Measurements from ENCODE around the gene DGKI.

The DGKI gene

DNA sequence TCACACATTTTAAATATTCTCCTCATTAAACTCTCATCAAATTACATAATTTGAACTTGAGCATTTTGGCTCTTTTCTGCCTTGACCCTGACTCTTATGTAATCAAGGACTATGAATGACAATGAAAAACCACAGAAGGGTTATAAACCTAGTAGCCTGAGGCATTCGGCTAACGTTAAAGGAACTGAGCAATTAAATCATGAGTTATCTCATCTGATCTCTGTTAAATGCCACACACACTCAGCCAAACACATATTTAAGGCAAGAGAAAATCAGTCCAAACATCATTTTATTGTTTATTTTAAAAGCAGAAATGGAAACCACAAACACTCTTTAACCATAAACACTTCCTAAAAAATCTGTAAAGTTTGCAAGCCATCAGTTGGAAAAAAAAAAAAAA is 204.3 kb downstream of the DGKI start:
- DNase-seq = no peak

DNA sequence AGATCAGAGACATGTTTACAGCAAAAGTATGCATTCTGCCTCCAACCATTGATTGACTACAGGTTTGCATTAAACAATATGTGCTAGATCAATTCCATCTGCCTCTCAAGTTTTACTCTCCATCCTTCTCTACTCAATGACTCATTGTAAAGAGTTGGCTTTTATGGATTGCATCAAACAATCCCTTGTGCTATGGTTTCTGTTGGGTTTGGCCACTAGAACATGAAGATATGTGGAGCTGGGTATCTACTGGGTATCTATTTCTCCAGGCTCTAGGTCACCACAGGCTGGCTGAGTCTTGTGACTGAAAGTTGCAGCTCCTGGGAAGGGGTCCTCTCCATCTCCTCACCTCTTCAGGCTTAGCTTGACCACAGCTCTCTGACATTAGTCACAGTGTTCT is 204.7 kb downstream of the DGKI start:
- no peak for DNase-seq

DNA sequence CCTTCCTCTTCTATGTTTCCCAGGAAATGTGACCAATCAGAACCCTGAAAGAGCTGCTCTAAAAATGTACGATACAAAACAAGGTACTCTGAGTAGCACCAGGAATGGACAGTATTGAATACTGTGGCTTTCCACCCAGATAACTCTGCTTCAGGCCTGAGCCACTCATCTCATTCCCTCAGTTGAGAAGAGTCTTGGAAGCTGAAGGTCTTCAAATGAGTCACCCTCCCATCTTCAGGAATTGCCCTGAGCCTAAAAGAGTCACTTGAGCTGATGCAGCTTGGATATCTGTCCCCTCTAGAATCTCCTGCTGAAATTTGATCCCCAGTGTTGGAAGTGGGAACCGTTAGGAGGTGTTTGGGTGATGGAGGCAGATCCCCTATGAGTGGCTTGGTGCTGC is 210.4 kb downstream of the DGKI start:
- DNase-seq = no peak

DNA sequence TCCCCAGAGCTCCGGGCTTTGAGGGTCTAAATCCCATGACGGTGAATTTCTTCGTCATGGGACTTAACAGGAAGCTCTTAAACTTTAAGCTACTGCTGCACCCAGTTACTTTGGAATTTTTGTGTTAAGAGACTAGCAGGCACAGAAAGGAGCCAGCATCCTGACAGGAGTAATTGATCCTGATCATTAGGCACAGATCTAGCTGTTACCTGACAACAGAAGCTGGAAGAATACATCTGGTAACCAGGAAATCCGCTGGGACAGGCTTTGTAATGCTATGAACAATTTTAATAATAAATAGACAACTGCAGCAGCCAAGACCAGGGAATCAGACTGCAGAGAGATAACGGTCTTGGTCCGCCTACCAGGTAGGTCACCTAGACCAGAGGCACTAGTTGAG is 210.9 kb downstream of the DGKI start:
- no peak for DNase-seq

DNA sequence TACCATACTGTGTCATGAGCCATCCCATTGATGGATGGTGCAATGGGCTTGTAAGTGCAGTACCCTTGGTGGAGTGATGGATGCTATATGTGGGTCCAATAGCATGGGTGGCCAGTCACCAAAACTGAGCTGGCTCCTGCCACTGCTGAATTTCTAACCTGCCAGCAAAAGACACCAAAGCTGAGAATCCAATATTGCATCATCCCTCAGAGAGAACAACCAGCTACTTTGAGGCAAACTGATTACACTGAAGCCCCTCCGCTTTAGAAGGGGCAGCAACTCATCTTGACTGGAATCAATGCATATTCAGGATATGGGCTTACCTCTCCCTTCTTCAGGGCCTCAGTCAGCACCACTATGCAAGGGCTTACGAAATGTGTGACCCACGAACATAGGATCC is 211.6 kb downstream of the DGKI start:
- DNase-seq = no peak

DNA sequence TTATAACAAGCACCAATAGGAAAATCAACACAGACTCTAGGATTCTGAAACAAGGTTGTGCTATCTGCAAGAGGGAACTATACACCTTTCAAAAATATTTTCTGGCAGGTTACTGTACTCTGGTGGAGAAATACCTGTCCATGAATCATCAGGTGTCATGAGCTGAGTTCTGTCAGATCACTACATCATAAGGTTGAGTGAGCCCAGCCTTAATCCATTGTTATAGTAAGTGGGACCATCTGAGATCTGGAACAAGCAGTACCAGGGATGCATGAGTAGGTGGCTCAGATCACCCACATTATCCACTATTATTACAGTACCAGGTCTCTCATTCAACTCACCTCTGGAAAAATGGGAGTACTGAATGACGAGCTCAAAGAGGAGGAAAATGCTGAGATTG is 212.4 kb downstream of the DGKI start:
- no peak for DNase-seq

DNA sequence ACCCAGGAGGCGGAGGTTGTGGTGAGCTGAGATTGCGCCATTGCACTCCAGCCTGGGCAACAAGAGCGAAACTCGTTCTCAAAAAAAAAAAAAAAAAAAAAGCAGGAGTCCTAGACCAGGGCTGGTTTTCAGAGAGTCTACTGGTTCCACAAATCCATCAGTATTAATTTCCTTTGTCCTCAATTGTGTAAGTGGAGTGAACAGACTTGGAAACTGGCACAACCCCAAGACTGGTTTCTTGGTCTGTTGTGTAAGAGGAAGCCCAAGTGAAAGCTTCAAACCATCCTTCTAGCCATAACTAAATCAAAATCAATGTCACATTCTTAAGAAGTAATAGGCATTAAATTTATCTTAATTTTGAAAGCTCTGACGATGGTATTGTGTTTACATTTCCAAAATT is 213.6 kb downstream of the DGKI start:
- no peak for DNase-seq

DNA sequence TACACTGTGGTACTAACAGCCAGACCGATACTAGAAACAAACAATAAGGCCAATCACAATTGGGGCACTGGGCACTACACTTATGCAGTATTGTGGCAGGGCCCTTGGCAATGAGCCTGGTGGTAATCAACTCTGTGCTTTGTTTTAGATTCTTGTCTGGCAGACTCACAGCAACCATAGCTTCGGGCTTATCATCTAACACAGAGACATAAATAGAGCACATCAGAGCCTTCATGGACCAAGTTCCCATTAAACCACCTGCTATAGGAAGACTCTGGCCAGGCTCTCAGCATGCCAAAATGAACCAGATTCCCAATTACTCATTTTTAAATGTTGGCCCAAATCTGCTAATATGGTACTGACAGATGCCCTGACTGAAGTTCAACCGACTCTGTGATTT is 218.6 kb downstream of the DGKI start:
- DNase-seq = no peak

DNA sequence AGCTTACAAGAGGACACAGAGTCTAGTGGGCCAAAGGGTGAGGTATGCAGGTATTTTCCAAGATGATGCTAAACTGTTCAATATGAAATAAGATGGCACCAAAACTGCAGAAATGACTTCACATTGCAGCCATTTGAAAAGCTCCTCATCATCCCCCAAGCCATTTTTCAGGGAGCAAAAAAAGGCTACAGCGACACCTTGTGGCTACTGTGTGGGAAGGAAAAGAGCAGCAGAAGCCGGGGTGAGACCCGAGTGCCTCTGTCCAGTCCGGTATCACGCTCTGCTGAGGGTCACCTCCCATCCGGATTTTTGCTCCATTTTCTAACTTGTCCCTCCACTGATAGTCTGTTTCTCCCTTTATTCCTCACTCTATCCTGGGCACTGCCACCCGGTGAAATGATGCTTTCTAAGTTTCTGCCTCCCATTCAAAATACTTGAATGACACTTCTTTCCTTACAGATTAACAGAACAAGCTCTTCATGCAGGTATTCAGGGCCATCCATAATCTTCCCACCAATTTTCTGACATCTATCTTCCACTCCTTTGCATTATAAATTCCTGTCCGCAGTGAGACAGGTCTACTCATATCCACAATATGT is 220.2 kb downstream of the DGKI start:
- DNase-seq = no peak

DNA sequence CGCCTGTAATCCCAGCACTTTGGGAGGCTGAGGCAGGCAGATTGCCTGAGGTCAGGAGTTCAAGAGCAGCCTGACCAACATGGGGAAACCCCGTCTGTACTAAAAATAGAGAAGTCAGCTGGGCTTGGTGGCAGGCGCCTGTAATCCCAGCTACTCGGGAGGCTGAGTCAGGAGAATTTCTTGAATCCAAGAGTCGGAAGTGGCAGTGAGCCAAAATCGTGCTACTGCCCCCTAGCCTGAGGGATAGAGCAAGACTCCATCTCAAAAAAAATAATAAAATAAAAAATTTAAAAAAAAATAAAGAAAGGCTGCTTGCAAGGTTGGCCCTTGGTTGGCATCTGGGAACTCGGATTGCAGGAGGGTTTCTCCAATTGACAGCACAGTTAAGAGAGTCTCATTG is 221.6 kb downstream of the DGKI start:
- DNase-seq = no peak

DNA sequence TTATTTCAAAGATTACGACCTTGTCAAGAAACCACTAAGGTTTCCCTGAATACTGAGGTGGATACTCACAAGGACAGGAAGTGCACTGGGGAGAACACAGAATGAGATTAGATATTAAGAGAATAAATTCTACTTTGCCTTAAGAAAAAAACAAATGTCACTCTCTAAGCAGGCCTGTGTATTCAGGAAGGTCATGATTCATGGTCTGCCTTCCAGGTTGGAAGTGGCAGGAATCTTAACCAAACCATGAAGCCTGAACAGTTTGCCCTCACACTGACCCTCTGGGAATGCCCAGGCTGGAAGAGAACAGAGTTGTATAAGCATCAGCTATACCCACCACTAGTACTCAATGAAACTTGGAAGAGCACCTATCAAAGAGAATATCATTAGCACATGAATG is 227.6 kb downstream of the DGKI start:
- DNase-seq = no peak

DNA sequence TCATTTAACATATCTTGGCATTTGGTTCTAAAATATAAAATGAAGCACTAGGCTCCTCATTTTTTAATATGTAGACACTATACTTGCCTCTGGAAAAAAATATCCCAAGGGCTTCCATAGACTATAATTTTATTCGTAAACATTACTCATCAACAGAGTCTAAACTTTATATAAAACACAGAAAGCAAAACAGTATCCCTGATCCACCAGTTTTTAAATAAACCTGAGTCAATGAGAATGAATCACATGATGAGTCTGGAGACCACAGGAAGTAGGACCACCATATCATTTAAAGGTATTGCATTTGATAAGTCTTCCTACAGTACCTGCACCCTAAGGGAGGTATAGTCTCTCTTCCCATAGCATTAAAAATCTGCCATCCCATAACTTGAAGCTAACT is 228.0 kb downstream of the DGKI start:
- no peak for DNase-seq

DNA sequence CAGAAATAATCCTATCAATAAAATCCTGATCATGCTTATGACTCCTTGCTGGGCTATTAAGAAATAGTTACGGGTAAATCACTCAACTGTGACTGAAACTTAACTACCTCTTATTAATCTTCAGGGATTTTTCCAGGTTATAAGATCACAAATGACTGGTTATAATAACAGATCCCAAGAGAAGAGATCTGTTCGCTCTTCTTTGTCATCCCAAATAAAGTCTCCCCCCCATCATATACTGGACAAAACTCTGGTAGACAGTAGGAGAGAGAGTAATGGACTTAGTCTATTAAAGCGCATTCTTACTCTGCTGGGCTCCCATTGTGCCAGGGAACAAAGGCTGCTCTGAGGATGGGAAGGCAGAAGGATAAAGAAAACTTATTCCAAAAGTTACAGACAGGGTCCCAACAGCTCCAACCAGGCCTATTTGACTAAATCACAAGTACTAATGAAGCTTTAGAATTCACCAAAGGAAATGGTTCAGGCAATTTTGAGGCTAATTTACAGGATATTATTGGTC is 233.7 kb downstream of the DGKI start:
- no peak for DNase-seq

DNA sequence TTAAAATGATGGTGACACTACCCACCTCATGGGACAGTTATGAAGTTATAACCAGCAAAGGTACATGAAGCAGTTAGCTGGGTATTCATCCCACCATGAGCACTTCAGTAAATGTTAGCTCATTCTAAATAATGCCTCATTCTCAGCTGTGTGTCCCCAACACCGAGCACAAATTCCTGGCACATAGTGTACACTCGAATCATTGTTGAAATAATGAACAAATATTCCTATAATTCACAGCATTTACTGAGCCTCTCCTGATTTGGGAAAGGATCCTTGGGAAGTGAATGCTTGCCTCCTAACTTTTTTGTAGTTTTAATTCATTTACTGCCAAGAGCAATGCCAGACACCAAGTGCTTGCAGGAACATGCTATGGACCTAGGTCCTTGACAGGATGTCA is 235.2 kb downstream of the DGKI start:
- DNase-seq = no peak

DNA sequence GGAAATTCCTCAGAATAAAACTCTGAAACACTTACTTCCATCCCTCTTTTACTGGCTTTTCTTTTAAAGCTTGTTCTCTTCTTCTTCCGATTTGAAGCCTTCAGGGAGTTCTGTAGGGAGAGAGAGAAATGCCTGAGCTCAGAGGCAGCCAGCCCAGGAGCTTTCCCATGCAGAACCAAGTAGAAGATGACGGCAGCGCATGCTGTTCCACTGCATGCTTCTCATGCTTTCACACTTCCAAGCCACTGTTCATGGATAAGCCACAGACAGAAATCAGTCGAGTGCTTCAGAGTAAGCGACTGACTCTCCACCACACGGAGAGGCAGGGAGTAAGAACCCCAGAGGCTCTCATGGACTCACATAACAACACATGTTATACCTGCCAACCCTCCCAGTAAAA is 237.3 kb downstream of the DGKI start:
- no peak for DNase-seq

DNA sequence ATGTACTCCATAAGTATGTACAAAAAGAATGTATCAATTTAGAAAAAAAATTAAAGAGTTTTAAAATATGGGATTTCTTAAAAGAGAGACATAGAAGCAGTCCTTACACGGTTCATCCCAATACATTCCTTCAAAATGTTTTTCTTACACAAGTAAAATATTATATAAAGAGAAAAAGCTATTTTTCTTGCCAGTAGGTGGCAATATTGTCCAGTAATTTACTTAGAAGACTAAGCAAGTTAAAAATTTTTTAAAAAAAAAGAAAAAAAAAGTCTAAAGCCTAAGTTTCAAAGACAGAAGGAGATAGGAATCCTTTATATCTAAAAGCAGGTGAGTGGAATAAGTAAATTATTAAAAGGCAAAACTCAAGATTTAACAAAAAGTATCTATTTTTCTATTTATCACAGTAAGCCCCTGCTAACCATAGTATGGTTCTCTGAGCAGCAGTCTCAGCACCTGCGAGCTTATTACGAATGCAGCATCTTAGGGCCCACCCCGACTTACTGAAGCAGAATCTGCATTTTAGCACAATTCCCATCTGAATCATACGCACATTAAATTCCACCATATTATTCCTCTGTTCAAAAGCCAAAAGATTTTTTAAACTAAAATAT is 240.6 kb downstream of the DGKI start:
- no peak for DNase-seq

DNA sequence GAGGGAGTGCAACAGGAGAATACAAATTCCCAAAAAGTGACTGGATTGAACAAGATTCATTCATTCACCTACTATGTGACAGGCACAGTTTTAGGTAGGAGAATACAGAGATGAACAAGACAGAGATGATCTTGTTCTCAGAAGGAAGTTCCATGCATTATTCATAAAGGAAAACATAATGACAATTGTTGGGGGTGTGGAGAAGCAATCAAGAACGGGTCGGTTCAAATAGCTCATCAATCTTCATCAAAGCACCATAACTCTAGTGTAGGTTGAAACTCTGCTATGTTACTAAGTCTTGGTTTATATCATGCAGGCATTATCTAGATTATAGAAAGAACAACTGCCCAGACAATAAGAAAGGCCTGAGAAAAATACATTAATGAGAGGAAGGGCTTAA is 243.7 kb downstream of the DGKI start:
- DNase-seq = no peak

DNA sequence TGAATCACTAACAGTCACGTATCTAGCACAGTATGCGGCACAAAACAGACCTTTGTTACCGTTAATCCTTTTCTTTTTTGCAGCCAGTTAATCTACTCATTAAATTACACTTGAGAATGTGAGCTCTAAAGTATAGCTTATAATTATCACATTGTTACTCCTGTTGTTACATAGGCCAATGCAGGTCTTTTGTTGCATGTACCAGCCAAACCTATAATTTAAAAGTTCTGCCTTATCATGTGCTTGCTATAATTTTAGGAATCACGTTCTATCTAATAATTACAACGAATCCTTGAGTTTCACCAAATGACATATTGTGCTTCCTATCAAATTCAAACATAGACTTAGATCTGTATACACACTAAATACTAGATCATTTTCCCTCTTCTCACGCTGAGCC is 245.1 kb downstream of the DGKI start:
- no peak for DNase-seq

DNA sequence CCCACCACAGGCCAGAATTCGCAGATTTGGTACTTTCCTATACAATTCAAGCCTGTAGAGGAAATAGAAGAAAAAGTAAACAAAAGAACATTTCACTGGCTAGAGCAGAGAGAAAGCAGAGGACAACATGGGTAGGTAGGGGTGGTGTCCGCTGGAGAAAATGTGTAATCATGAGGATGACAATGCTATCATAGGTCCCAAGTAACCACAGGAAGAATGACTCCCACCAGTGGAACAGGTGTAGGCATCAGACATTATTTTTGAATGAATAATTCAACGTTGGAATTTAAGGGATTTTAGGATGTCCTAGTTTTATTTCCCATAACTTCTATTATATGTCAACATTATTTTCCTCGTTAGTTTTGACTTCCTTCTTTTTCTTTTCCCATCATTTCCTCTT is 248.9 kb downstream of the DGKI start:
- no peak for DNase-seq

DNA sequence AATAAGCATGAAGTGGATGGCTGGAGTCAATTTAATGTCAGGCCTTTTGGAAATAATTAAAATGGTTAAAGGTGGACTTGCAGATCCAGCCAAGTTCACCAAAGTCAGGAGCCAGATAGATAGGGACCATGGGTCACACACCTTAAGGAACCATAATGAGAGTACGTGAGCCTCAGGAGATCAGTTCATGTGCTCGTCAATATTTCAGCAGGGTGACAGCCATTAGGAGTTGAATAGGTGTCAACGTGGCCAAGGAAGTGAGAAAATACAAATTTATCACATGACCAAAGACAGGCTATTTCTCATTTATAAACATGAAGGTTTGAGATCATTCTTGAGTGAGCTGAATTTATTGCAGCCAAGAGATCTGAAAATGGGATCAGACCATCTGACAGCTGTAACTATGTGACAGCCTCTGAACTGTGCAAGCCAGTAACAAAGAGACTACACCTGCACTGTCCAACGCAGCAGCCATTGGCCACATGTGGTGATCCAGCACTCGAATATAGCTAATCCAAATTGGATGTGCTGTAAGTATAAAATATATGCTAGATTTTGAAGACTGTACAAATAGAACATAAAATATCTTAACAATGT is 253.6 kb downstream of the DGKI start:
- no peak for DNase-seq

DNA sequence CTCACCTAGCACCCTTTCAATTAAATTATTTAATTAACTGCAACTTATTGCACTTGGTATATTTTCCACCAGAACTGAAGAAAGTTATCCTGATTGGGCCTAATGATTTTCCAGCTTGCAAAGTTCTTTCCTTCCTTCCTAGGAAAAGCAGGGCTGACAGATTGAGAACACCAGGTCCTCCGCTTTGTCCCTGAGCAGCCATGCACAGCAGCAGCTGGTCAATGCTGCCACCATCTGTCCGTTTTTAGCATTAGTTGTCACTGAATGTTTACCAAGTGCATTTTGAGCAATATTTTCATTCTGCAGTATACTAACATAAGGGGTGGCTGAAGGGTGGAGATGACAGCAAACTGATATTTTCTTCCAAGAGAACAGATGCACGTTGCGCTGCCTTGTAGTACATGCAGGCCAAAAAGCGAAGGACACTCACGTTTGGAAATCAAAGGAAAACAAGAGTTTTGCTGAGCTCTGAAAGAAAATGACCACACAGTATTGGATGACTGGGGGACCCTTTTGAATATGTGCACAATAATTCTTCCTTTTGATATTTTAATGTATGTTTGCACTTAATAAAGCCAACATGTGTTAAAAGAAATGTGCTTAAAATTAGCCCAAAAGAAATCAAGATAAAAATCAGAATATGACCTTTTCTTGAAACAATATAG is 254.4 kb downstream of the DGKI start:
- no peak for DNase-seq

DNA sequence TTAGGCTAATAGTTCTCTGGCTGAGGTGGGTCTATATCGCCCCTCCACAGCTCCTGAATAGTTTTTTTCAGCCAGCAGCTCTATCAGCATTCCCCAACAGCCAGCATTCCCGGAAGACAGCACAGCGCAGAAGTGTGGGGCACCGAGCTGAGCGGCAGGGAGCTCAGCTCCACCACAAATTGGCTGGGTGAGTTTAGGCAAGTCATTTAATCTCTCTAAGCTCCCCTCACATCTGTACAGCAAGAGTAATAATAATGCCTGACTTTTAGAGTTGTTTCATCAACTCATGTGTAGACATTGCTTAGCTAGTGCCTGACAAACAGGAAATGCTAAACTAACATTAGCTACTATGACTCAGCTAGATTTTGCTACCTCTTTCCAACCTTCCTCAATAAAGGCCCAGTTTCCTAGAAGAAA is 255.3 kb downstream of the DGKI start:
- DNase-seq = no peak

DNA sequence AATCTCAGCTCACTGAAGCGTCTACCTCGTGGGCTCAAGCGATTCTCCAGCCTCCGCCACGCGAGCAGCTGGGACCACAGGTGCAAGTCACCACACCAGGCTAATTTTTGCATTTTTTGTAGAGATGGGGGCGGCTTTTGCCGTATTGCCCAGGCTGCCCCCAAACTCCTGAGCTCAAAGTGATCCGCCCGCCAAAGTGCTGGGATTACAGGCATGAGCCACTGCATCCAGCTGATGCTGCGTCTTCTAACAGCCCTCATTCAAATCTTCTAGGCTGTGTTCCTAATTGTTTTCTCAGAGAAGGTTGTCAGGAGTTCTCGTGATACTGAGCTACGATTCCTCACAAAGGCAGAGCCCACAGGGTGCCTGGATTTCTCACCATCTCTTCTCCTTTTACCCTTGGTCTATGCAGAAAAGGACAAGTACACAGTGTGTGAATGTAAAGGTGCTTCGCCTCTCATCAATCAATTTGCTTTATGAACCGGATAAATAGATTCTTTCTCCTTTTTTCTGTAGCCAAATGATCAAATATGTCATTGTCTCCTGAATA is 255.9 kb downstream of the DGKI start:
- no peak for DNase-seq
